H1 (cell line): ENCODE data around the gene PTPN22. TPM values are rescaled to one million over a fixed set of nuclear protein-coding genes. Genes with fewer than 3 reads are reported as not detected.

Source experiments
- CTCF ChIA-PET: fragments of 300-600 bp; sonication (Branson Sonifier 250); formaldehyde crosslinking; loops from one replicate; lab custom pipeline; 2021; ENCODE audit not compliant: partially characterized antibody; lab: Charles Lee
- POLR2A ChIA-PET: fragments of 300-600 bp; sonication (Branson Sonifier 250); formaldehyde crosslinking; loops from one replicate; lab custom pipeline; 2021; ENCODE audit warnings: inconsistent platforms; ENCODE audit not compliant: partially characterized antibody; lab: Charles Lee
- DNase-seq, 2 experiments: peaks; one replicate each; pipeline versions ENCODE4 v3.0.0 to v3.0.0-alpha.2; 2010 to 2022; ENCODE audit warnings: low spot score in 2 of 2, low read depth in 1 of 2, mixed read lengths in 1 of 2
- FAIRE-seq: peaks from 2 replicates; lab custom pipeline; 2011; peaks lifted over from hg19 to GRCh38; lab: Jason Lieb, UNC
- H2AFZ ChIP-seq: 2 replicates; pipeline ENCODE4 v1.8.1; 2012; ENCODE audit warnings: low read length, inconsistent platforms
- H2AK5ac ChIP-seq: 2 replicates; pipeline ENCODE4 v1.6.1; 2013; ENCODE audit warnings: low read depth, low read length
- H2BK120ac ChIP-seq: replicated peaks from 2 replicates; pipeline ENCODE3; 2013; ENCODE audit warnings: low read depth, low read length, inconsistent platforms
- H2BK12ac ChIP-seq: 2 replicates; pipeline ENCODE4 v1.6.1; 2013; ENCODE audit warnings: low read depth, low read length
- H2BK15ac ChIP-seq: 2 replicates; pipeline ENCODE4 v1.6.1; 2013; ENCODE audit warnings: low read length
- H2BK20ac ChIP-seq: 2 replicates; pipeline ENCODE4 v1.6.1; 2013; ENCODE audit warnings: low read length
- H2BK5ac ChIP-seq: 2 replicates; pipeline ENCODE4 v1.6.1; 2013; ENCODE audit warnings: low read depth, low read length
- H3K14ac ChIP-seq: 2 replicates; pipeline ENCODE4 v1.6.1; 2013; ENCODE audit warnings: inconsistent platforms; ENCODE audit not compliant: insufficient read length
- H3K18ac ChIP-seq: 2 replicates; pipeline ENCODE4 v1.6.1; 2013; ENCODE audit warnings: low read length; ENCODE audit errors: extremely low read depth
- H3K23ac ChIP-seq: 2 replicates; pipeline ENCODE4 v1.6.1; 2013; ENCODE audit warnings: inconsistent platforms; ENCODE audit not compliant: insufficient read length
- H3K23me2 ChIP-seq: 2 replicates; pipeline ENCODE4 v1.6.1; 2013; ENCODE audit warnings: low read depth, low read length
- H3K27ac ChIP-seq: 2 replicates; pipeline ENCODE4 v1.6.1; 2011; ENCODE audit warnings: low read depth, low read length, inconsistent platforms
- H3K27me3 ChIP-seq, 4 experiments: replicated peaks in 1 of 4; 1 replicate in 1 of 4; 2 replicates in 3 of 4; pipeline versions ENCODE4 v1.6.1 to v1.8.1; 2011 to 2013; ENCODE audit warnings: low read length in 3 of 4, mild to moderate bottlenecking in 3 of 4, inconsistent platforms in 2 of 4, mixed read lengths in 2 of 4, moderate library complexity in 1 of 4; ENCODE audit not compliant: control insufficient read depth in 3 of 4, insufficient read depth in 3 of 4; ENCODE audit errors: extremely low read depth in 1 of 4
- H3K36me3 ChIP-seq, 4 experiments: 2 replicates each; pipeline versions ENCODE4 v1.6.1 to v1.8.1; 2011 to 2013; ENCODE audit warnings: mild to moderate bottlenecking in 4 of 4, low read length in 3 of 4, moderate library complexity in 2 of 4, control low read depth in 1 of 4, inconsistent platforms in 1 of 4; ENCODE audit not compliant: insufficient read depth in 4 of 4, control insufficient read depth in 2 of 4
- H3K4ac ChIP-seq: replicated peaks from 2 replicates; pipeline ENCODE3; 2013; ENCODE audit warnings: low read length, low read depth, mixed read lengths, inconsistent platforms; ENCODE audit not compliant: insufficient read length
- H3K4me1 ChIP-seq, 4 experiments: replicated peaks in 1 of 4; 1 replicate in 1 of 4; 2 replicates in 3 of 4; pipeline versions ENCODE4 v1.6.1 to v1.8.1; 2011 to 2013; ENCODE audit warnings: low read length in 3 of 4, inconsistent platforms in 2 of 4, mixed read lengths in 1 of 4; ENCODE audit not compliant: insufficient read depth in 4 of 4, control insufficient read depth in 3 of 4
- H3K4me2 ChIP-seq, 2 experiments: 2 replicates each; pipeline versions ENCODE4 v1.6.1 to v1.8.1; 2011 to 2013; ENCODE audit warnings: low read depth in 2 of 2, low read length in 2 of 2, control low read depth in 1 of 2, inconsistent platforms in 1 of 2, mild to moderate bottlenecking in 1 of 2; ENCODE audit not compliant: insufficient read depth in 1 of 2
- H3K4me3 ChIP-seq, 4 experiments: fragments of 200-600, 300-600 bp in 1 of 4; sonication (generic), shearing (Covaris generic), sonication (Bioruptor Twin) in 1 of 4; 2 replicates each; pipeline versions ENCODE4 v1.5.1 to v1.8.1; 2011 to 2016; ENCODE audit warnings: low read length in 4 of 4, low read depth in 3 of 4, control low read depth in 2 of 4, inconsistent platforms in 2 of 4, mild to moderate bottlenecking in 2 of 4, mixed read lengths in 1 of 4, moderate library complexity in 1 of 4; ENCODE audit not compliant: insufficient read depth in 2 of 4; ENCODE audit errors: extremely low read depth in 1 of 4
- H3K56ac ChIP-seq: replicated peaks from 2 replicates; pipeline ENCODE3; 2013; ENCODE audit warnings: low read depth, mild to moderate bottlenecking, mixed read lengths, low read length, inconsistent platforms; ENCODE audit not compliant: insufficient read length
- H3K79me1 ChIP-seq: 2 replicates; pipeline ENCODE4 v1.6.1; 2013; ENCODE audit warnings: low read depth, low read length, control low read depth
- H3K79me2 ChIP-seq, 2 experiments: 2 replicates each; pipeline versions ENCODE4 v1.6.1 to v1.8.1; 2012 to 2013; ENCODE audit warnings: low read length in 2 of 2, mild to moderate bottlenecking in 2 of 2, inconsistent platforms in 1 of 2; ENCODE audit not compliant: insufficient read depth in 2 of 2, control insufficient read depth in 1 of 2
- H3K9ac ChIP-seq, 4 experiments: replicated peaks in 1 of 4; 1 replicate in 1 of 4; 2 replicates in 3 of 4; pipeline versions ENCODE4 v1.6.1 to v1.8.1; 2011 to 2013; ENCODE audit warnings: low read depth in 3 of 4, low read length in 3 of 4, control low read depth in 2 of 4, mild to moderate bottlenecking in 2 of 4, moderate library complexity in 2 of 4, inconsistent platforms in 1 of 4; ENCODE audit errors: extremely low read depth in 1 of 4
- H3K9me3 ChIP-seq, 2 experiments: 2 replicates each; pipeline versions ENCODE4 v1.6.1 to v1.8.1; 2012 to 2013; ENCODE audit warnings: mild to moderate bottlenecking in 2 of 2, moderate library complexity in 2 of 2, control low read depth in 1 of 2, inconsistent platforms in 1 of 2, low read depth in 1 of 2, low read length in 1 of 2, mixed read lengths in 1 of 2; ENCODE audit not compliant: insufficient read depth in 2 of 2
- H4K20me1 ChIP-seq, 2 experiments: replicated peaks in 1 of 2; 2 replicates each; pipeline versions ENCODE3 to v1.8.1; 2011 to 2013; ENCODE audit warnings: inconsistent platforms in 2 of 2, low read length in 2 of 2, mild to moderate bottlenecking in 1 of 2; ENCODE audit not compliant: insufficient read depth in 2 of 2, control insufficient read depth in 1 of 2
- H4K5ac ChIP-seq: 2 replicates; pipeline ENCODE4 v1.6.1; 2013; ENCODE audit warnings: low read length, low read depth, mixed read lengths, inconsistent platforms; ENCODE audit not compliant: insufficient read length
- H4K8ac ChIP-seq: 2 replicates; pipeline ENCODE4 v1.8.0; 2013; ENCODE audit warnings: mild to moderate bottlenecking, moderate library complexity, low read length, inconsistent platforms; ENCODE audit not compliant: insufficient read depth; ENCODE audit errors: extremely low read depth
- H4K91ac ChIP-seq: replicated peaks from 2 replicates; pipeline ENCODE3; 2013; ENCODE audit warnings: low read length, mixed read lengths, inconsistent platforms; ENCODE audit not compliant: insufficient read length
- ATF2 ChIP-seq: IDR thresholded peaks from 2 replicates; pipeline ENCODE4 v1.6.1; 2012; ENCODE audit warnings: low read length, inconsistent platforms
- BACH1 ChIP-seq: IDR thresholded peaks from 2 replicates; pipeline ENCODE4 v1.6.1; 2012; ENCODE audit warnings: low read length, improper control_type of control experiment
- BCL11A ChIP-seq, 2 experiments: IDR thresholded peaks; one replicate each; pipeline ENCODE4 v1.6.1; 2011; ENCODE audit warnings: low read depth in 2 of 2, low read length in 2 of 2, mild to moderate bottlenecking in 2 of 2
- EZH2 ChIP-seq: fragments of 200-600 bp; sonication (generic); IDR thresholded peaks from 2 replicates; pipeline ENCODE4 v1.7.1; 2012; ENCODE audit warnings: low read depth, mild to moderate bottlenecking, moderate library complexity, low read length, inconsistent platforms; ENCODE audit not compliant: severe bottlenecking
- RNF2 ChIP-seq: fragments of 200-900, 300-1000 bp; sonication (generic); IDR thresholded peaks from 2 replicates; pipeline ENCODE4 v1.7.1; 2016; ENCODE audit warnings: borderline replicate concordance, low read depth, mild to moderate bottlenecking, antibody characterized with exemption, low read length; ENCODE audit not compliant: poor library complexity, severe bottlenecking; ENCODE audit errors: missing control alignments
- SIN3A ChIP-seq, 2 experiments: IDR thresholded peaks in 1 of 2; conservative IDR thresholded peaks in 1 of 2; 2 replicates each; pipeline ENCODE4 v1.6.1; 2011 to 2012; ENCODE audit warnings: low read length in 2 of 2, improper control_type of control experiment in 1 of 2, low read depth in 1 of 2, mild to moderate bottlenecking in 1 of 2
- SIX5 ChIP-seq: IDR thresholded peaks from 2 replicates; pipeline ENCODE4 v1.6.1; 2011; ENCODE audit warnings: mild to moderate bottlenecking, low read depth, low read length
- TAF7 ChIP-seq: optimal IDR thresholded peaks from 2 replicates; pipeline ENCODE3; 2011; ENCODE audit warnings: low read depth, mild to moderate bottlenecking, inconsistent platforms, low read length, moderate library complexity, borderline replicate concordance
- TCF12 ChIP-seq: IDR thresholded peaks from 2 replicates; pipeline ENCODE4 v1.6.1; 2011; ENCODE audit warnings: low read depth, mild to moderate bottlenecking, low read length
- YY1 ChIP-seq: IDR thresholded peaks from 2 replicates; pipeline ENCODE4 v1.6.1; 2011; ENCODE audit warnings: low read depth, mild to moderate bottlenecking, low read length
- WGBS, 2 experiments: shearing (Covaris generic) in 1 of 2; methylation state at CpG; one replicate each; pipeline versions ENCODE4 v1.1.6 to v1.1.7; 2013 to 2015; ENCODE audit warnings: low lambda C conversion rate in 2 of 2, mixed read lengths in 2 of 2, inconsistent platforms in 1 of 2, low coverage in 1 of 2, missing lambda C conversion rate in 1 of 2; ENCODE audit not compliant: insufficient replicate concordance in 2 of 2, insufficient coverage in 1 of 2, insufficient read length in 1 of 2; ENCODE audit errors: extremely low coverage in 1 of 2, missing lambda C conversion rate in 1 of 2; 5-methylcytosine and 5-hydroxymethylcytosine counted together
- polyA plus RNA-seq, 7 experiments: library from polyadenylated mRNA; depleted of rRNA in 3 of 7; stranded (reverse) in 5 of 7; unstranded in 2 of 7; fragments of >200 nt in 5 of 7; fragments of 200-250 nt in 2 of 7; gene quantifications; 1 replicate in 5 of 7; 2 replicates in 1 of 7; 4 replicates in 1 of 7; pipeline versions ENCODE4 v1.2.1 to v1.2.3, GENCODE V29; 2011 to 2013; ENCODE audit warnings: missing spikeins in 2 of 7, mixed read lengths in 2 of 7
- total RNA-seq: library from RNA; stranded (reverse); fragmentation: NEBNext Ultra II Directional; extraction: Animal tissue kit (Norgen Biotek cat#: 25700); gene quantifications from 2 replicates; pipeline ENCODE4 v1.2.1, GENCODE V29; 2021

PTPN22 gene
- total and polyA plus RNA-seq, 2 of the 8 experiments (the other 6 are each of a cell fraction or from before 2014, with no cell fraction given), result not detected

GRCh38 chr1:113855630-113856400 is 15.7 kb downstream of the PTPN22 start:
- Histone ChIP-seq H4K8ac (no peak overlapping the region), H3K36me3 (no peaks in the 10 kb centered on the region), H4K91ac (no peak overlapping the region), H3K14ac (no peak overlapping the region), H3K4me3 (no peak overlapping the region), H3K18ac (no peak overlapping the region), H2BK12ac (no peak overlapping the region), H2BK5ac (no peak overlapping the region), H3K4ac (no peak overlapping the region), H3K4me1 (no peaks in the 10 kb centered on the region), H2AFZ (no peak overlapping the region), H2BK20ac (no peak overlapping the region), H3K79me1 (no peaks in the 10 kb centered on the region), H3K4me2 (no peak overlapping the region), H3K23ac (no peak overlapping the region), H3K79me2 (no peaks in the 10 kb centered on the region), H3K23me2 (no peaks in the 10 kb centered on the region), H2AK5ac (no peak overlapping the region), H2BK15ac (no peak overlapping the region), H4K20me1 (no peaks in the 10 kb centered on the region), H4K5ac (no peak overlapping the region), H3K56ac (no peak overlapping the region), H3K27me3 (no peaks in the 10 kb centered on the region), H3K9me3 (no peaks in the 10 kb centered on the region), H3K9ac (no peak overlapping the region), H3K27ac (no peak overlapping the region), H2BK120ac (no peak overlapping the region)
- ChIA-PET POLR2A (no interaction called here), CTCF (interaction anchor here (0.5 to 2.2 kb wide), 6 partner anchors 14 to 428 kb away, joined by 3 to 14 read pairs (median 4); partner anchors contain the start of gene OLFML3)
- no peak for FAIRE-seq
- DNase-seq, result no peak
- 88% methylated on average over 4 of the region's 4 CpGs; no CpG with 5 or more reads in 1 of the 2 experiments for WGBS, 2 experiments
- TF ChIP-seq BACH1 (no peak), EZH2 (no peak), BCL11A (IDR thresholded peaks at IDR 0.05; ENCODE audit: low read depth in 2 of 2, low read length in 2 of 2) (no peak), TAF7 (no peak), TCF12 (no peak), RNF2 (no peak), SIX5 (no peak), SIN3A (conservative IDR thresholded peaks at IDR 0.05 in 1 of 2, IDR thresholded peaks at IDR 0.05 in 1 of 2; ENCODE audit: low read depth in 1 of 2, low read length in 2 of 2) (no peak), YY1 (no peak), ATF2 (no peak)
